ENCODE measurements around the gene ROR2. TPM values are rescaled to one million over a fixed set of nuclear protein-coding genes. Genes with fewer than 3 reads are reported as not detected.
A peak's percentile ranks its signal among the peaks of the same experiment; 100 is the strongest.
"Not testable (repeated sequence)": the region's sequence is repeated elsewhere in the genome, so short reads cannot be mapped to it uniquely, and the experiment has no call there.

Gene ROR2
- total and polyA plus RNA-seq, 4 donors: 0.13 to 0.84 (median 0.52) TPM

DNA sequence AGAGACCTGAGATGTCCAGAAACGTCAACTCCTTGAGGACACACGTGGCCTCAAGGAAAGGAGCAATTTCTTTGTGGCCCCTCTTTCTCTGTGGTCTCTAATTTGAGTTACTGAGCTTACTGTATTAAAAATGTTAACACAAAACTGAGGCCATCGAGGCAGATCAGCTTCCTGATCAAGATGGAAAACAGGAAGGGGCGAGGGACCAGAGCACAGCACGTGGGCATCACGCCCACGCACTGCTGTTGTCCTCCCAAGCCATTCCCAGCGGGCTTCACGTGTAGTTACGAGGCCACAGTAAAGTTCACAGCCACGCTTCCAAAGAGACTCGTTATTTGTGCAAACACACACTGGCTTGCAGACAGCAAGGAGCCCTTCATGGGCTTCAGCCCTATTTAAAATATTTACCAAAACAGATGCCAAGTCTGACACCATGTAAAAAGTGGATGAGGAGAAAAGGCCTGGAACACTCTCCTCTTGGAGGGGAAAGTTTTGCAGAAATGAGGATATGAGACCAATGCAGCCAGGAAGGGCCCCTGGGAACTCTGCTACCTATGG lies 149.5 kb downstream of the ROR2 start:
- H3K36me3 ChIP-seq (ENCODE audit: control insufficient read depth in 4 of 4, insufficient read depth in 3 of 4, low read depth in 1 of 4, low read length in 3 of 4): no peaks in the 10 kb centered on the region
- no peak overlapping the region for H3K27ac ChIP-seq (ENCODE audit: low read depth in 1 of 2, low read length in 2 of 2)
- no peak for DNase-seq (ENCODE audit: low spot score)
- no peak overlapping the region for H3K9ac ChIP-seq (ENCODE audit: low read depth in 1 of 2, low read length in 2 of 2)
- H3K27me3 ChIP-seq (ENCODE audit: control insufficient read depth in 4 of 4, insufficient read depth in 4 of 4, low read length in 3 of 4): peaks cover 0 to 7% (median 0%) of the 10 kb centered on the region in 4 donors
- 74% methylated on average over 12 of the region's 12 CpGs for WGBS
- H3K4me3 ChIP-seq (ENCODE audit: low read depth in 1 of 3, low read length in 3 of 3): no peak overlapping the region
- TF ChIP-seq RXRA (IDR thresholded peaks at IDR 0.05) (no peak), HNF4A (conservative IDR thresholded peaks at IDR 0.05) (no peak)
- H3K9me3 ChIP-seq (ENCODE audit: control insufficient read depth in 4 of 4, low read length in 3 of 4): no peaks in the 10 kb centered on the region
- no peaks in the 10 kb centered on the region for H3K4me1 ChIP-seq (ENCODE audit: control insufficient read depth in 4 of 4, insufficient read depth in 4 of 4, low read length in 3 of 4)

GRCh38 chr9:91799113-91799744 lies 150.8 kb downstream of the ROR2 start:
- no peak for DNase-seq (ENCODE audit: low spot score)
- no peaks in the 10 kb centered on the region for H3K36me3 ChIP-seq (ENCODE audit: control insufficient read depth in 4 of 4, insufficient read depth in 3 of 4, low read depth in 1 of 4, low read length in 3 of 4)
- no peak for TF ChIP-seq NR2F2 (IDR thresholded peaks at IDR 0.05)
- no peak for TF ChIP-seq HNF4G (IDR thresholded peaks at IDR 0.05)
- TF ChIP-seq, protein P1, sequence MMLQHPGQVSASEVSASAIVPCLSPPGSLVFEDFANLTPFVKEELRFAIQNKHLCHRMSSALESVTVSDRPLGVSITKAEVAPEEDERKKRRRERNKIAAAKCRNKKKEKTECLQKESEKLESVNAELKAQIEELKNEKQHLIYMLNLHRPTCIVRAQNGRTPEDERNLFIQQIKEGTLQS (IDR thresholded peaks at IDR 0.05): no peak
- TF ChIP-seq MAX (IDR thresholded peaks at IDR 0.05): no peak
- no peak for TF ChIP-seq RAD21 (IDR thresholded peaks at IDR 0.05)
- no peak for TF ChIP-seq GABPA (IDR thresholded peaks at IDR 0.05 in 1 of 2, conservative IDR thresholded peaks at IDR 0.05 in 1 of 2)
- TF ChIP-seq RXRA (IDR thresholded peaks at IDR 0.05): no peak
- no peak for TF ChIP-seq FOXA1 (IDR thresholded peaks at IDR 0.05)
- peaks cover 0 to 7% (median 0%) of the 10 kb centered on the region in 4 donors for H3K27me3 ChIP-seq (ENCODE audit: control insufficient read depth in 4 of 4, insufficient read depth in 4 of 4, low read length in 3 of 4)
- H3K4me3 ChIP-seq (ENCODE audit: low read depth in 1 of 3, low read length in 3 of 3): no peak overlapping the region
- H3K9me3 ChIP-seq (ENCODE audit: control insufficient read depth in 4 of 4, low read length in 3 of 4): no peaks in the 10 kb centered on the region
- WGBS: 79% methylated on average over 10 of the region's 10 CpGs
- no peak overlapping the region for H3K9ac ChIP-seq (ENCODE audit: low read depth in 1 of 2, low read length in 2 of 2)
- H3K27ac ChIP-seq (ENCODE audit: low read depth in 1 of 2, low read length in 2 of 2): no peak overlapping the region
- H3K4me1 ChIP-seq (ENCODE audit: control insufficient read depth in 4 of 4, insufficient read depth in 4 of 4, low read length in 3 of 4): no peaks in the 10 kb centered on the region

DNA sequence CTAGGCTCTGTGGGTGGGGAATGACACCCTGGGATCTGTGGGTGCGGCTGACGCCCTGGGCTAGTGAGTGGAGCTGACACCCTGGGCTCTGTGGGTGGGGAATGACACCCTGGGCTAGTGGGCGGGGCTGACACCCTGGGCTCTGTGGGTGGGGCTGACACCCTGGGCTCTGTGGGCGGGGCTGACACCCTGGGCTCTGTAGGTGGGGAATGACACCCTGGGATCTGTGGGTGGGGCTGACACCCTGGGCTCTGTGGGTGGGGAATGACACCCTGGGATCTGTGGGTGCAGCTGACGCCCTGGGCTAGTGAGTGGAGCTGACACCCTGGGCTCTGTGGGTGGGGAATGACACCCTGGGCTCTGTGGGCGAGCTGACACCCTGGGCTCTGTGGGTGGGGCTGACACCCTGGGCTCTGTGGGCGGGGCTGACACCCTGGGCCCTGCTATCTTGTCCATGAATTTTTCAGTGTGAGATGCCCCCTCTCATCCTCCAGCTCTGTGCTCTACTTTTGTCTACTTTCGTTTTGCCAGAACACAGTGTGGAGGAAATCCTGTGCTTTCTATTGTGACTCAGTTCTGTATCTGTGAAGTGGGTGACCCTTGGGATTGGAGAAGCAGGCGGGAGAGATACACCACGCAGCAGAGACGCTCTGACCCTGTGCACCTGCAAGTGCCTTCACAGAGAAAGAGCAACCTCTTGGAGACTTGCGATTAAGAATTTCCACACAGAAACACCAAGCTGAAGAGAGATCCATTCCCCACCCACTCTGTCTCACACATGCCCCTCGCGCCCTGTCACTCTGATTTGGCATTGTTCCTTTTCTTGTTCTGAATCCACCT lies 151.5 kb downstream of the ROR2 start:
- H3K27ac ChIP-seq (ENCODE audit: low read depth in 1 of 2, low read length in 2 of 2); H3K4me1 ChIP-seq (ENCODE audit: control insufficient read depth in 4 of 4, insufficient read depth in 4 of 4, low read length in 3 of 4); H3K9me3 ChIP-seq (ENCODE audit: control insufficient read depth in 4 of 4, low read length in 3 of 4); H3K27me3 ChIP-seq (ENCODE audit: control insufficient read depth in 4 of 4, insufficient read depth in 4 of 4, low read length in 3 of 4); H3K4me3 ChIP-seq (ENCODE audit: low read depth in 1 of 3, low read length in 3 of 3); H3K36me3 ChIP-seq (ENCODE audit: control insufficient read depth in 4 of 4, insufficient read depth in 3 of 4, low read depth in 1 of 4, low read length in 3 of 4); H3K9ac ChIP-seq (ENCODE audit: low read depth in 1 of 2, low read length in 2 of 2): not testable (repeated sequence)
- 76% methylated on average over 14 of the region's 14 CpGs for WGBS
- peak; percentile 60 for DNase-seq (ENCODE audit: low spot score)

- H3K9ac ChIP-seq (ENCODE audit: low read depth in 1 of 2, low read length in 2 of 2); H3K9me3 ChIP-seq (ENCODE audit: control insufficient read depth in 4 of 4, low read length in 3 of 4); H3K27me3 ChIP-seq (ENCODE audit: control insufficient read depth in 4 of 4, insufficient read depth in 4 of 4, low read length in 3 of 4); H3K27ac ChIP-seq (ENCODE audit: low read depth in 1 of 2, low read length in 2 of 2); DNase-seq (ENCODE audit: low spot score); H3K4me3 ChIP-seq (ENCODE audit: low read depth in 1 of 3, low read length in 3 of 3); H3K36me3 ChIP-seq (ENCODE audit: control insufficient read depth in 4 of 4, insufficient read depth in 3 of 4, low read depth in 1 of 4, low read length in 3 of 4); H3K4me1 ChIP-seq (ENCODE audit: control insufficient read depth in 4 of 4, insufficient read depth in 4 of 4, low read length in 3 of 4): not testable (repeated sequence)
- WGBS: 82% methylated on average over 1 of the region's 2 CpGs
These were observed 152.5 kb downstream of the ROR2 start for GRCh38 chr9:91797517-91797916.

DNA sequence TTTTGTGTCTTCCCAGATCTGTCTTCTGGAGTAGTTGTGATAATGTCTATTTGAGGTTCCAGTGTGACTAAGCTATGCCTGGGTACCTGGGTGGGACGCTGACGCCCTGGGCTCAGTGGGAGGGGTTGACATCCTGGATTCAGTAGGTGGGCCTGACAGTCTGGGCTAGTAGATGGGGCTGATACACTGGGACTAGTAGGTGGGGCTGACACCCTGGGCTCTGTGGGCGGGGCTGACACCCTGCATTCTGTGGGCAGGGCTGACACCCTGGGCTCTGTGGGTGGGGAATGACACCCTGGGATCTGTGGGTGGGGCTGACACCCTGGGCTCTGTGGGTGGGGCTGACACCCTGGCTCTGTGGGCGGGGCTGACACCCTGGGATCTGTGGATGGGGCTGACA lies 153.5 kb downstream of the ROR2 start:
- H3K27me3 ChIP-seq (ENCODE audit: control insufficient read depth in 4 of 4, insufficient read depth in 4 of 4, low read length in 3 of 4); H3K36me3 ChIP-seq (ENCODE audit: control insufficient read depth in 4 of 4, insufficient read depth in 3 of 4, low read depth in 1 of 4, low read length in 3 of 4); H3K4me3 ChIP-seq (ENCODE audit: low read depth in 1 of 3, low read length in 3 of 3); H3K27ac ChIP-seq (ENCODE audit: low read depth in 1 of 2, low read length in 2 of 2); H3K4me1 ChIP-seq (ENCODE audit: control insufficient read depth in 4 of 4, insufficient read depth in 4 of 4, low read length in 3 of 4); H3K9me3 ChIP-seq (ENCODE audit: control insufficient read depth in 4 of 4, low read length in 3 of 4); H3K9ac ChIP-seq (ENCODE audit: low read depth in 1 of 2, low read length in 2 of 2): not testable (repeated sequence)
- peak; percentile 76 for DNase-seq (ENCODE audit: low spot score)
- 82% methylated on average over 4 of the region's 4 CpGs for whole genome bisulfite sequencing

Measured in liver (tissue), 9 donors.